CD1c-positive myeloid dendritic cell (primary cell): Measurements from ENCODE around the gene PTHLH.

ENCODE experiments used
- DNase-seq: peaks from one replicate; pipeline ENCODE4 v3.0.0-alpha.2; 2016; ENCODE audit errors: extremely low spot score

PTHLH gene

DNA sequence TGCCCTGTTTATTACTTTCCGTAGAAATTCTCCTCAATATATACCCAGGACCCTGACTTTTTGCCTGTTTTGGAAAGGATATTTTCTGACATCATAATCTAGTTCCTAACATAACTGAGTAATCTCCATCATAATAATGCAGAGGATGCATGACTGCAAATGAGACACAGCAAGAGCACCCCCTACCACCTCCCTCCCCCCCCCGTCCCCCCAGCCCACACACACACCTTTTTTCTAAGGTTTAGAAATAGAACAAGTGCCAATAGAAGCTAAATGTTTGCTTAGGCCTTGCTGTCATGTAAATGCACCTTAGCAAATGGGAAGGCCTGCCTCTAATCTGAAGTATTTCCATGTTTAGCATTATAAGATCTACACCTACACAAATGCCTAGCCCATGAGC is at the start of gene PTHLH:
Gene PTHLH, minus strand, starts transcription at position 13 of the 400 bp plus-strand sequence. CDS start 3,239 bp downstream, outside the sequence.
- DNase-seq = no peak

DNA sequence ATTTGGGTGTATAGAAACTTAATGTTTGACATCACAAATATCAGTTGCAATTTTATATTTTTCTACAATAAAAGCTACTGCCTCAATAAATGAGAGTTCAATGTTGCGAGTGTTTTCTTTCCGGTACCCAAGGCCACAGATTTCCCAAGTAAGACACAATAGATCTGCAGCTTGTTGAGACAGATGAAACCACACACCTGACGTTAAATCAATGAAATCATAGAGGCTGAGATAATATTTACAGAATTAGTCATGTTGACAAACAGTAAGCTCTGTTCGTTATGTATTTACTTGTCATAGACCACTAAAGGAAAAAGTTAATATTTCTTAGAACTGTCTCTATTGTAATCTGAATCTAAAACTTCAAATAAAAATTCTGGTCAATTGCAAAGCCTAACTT is 49.2 kb upstream of the PTHLH start:
- no peak for DNase-seq

- DNase-seq = no peak
Observed at GRCh38 chr12:28017873-28018255, 45.3 kb upstream of the PTHLH start.

DNA sequence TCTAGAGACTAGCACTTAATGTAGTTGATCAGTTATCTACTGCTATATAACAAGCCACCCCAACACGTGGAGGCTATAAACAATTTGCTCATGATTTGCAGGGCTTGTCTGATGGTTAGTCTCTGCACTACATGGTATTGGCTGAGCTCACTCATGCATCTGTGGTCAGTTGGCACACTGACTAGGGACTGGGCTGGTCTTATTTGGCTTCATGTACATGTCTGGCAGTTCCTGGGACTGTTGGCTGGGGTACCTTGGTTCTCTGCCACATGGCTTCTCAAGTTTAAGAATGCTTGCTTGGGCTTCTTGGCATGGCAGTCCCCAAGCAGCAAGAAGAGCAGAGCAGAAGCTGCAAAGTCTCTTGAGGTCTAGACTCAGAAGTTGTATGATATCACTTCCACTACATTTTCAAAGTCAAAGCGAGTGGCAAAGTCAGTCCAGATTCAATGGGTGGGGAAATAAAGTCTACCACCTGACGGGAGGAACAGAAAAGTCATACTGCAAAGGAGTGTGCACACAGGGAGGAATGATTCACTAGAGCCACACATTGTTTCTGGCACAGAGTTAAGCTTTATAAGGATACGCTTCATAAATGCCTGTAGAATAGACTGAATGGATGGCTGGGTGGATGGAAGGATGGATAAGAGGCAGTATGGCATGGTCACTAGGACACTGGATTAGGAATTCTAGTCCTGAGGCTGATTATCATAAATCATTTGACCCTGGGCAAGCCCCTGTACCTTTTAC is 44.8 kb upstream of the PTHLH start:
- no peak for DNase-seq

- no peak for DNase-seq
Observed at GRCh38 chr12:28015165-28015564, 42.6 kb upstream of the PTHLH start.

DNA sequence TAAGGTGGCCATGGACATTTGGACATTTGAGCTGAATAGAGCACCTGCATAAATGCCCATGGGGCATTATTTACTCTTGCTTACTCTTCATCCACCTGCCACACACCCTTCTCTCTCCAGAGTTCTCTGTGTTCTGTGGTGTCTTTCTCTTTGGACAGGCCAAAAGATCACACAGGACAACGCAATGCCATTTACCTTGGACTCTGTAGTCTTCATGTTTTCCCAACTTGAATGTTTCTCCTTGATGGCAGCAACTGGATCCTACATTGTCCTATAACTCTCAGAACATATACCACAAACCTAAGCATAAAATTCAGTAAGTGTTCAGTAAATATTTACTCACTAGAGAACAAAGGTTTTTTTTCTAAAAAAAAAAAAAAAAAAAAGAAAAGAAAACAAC is 41.7 kb upstream of the PTHLH start:
- DNase-seq = no peak

DNA sequence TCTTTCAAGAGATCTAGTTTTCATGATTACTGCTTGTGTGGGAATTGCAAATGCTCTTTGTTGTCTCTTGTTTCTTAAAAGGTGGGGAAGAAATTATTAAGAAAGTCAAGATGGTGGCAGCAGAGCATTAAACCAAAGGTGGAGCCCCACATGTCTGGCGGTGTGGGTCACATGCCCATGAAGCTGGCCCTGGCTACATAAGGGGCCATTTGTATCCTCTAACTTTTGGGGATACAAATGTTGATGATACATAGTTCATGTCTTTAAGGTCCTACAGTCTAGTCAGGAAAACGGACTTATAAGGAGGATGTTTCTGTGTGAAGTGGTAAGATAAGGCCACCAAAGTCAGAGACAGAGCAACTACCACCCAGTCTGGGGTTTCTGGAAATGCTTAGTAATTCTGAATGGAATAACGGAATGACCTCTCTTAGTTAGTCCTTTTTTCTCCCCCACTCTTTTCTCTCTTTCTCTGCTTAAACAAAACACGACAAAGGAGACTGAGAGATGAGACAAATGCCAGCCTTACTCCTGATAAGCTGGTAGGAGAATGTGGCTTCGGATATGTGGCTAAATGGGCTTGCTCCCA is 39.9 kb upstream of the PTHLH start:
- no peak for DNase-seq

GRCh38 chr12:28010036-28010435 is 37.5 kb upstream of the PTHLH start:
- no peak for DNase-seq

- DNase-seq = no peak
Observed at GRCh38 chr12:27999970-28000369, 27.4 kb upstream of the PTHLH start.

GRCh38 chr12:27999521-27999920 is 27.0 kb upstream of the PTHLH start:
- DNase-seq = no peak

- DNase-seq = no peak
Observed at GRCh38 chr12:27998658-27999057, 26.1 kb upstream of the PTHLH start.

- no peak for DNase-seq
Observed at GRCh38 chr12:27998170-27998569, 25.6 kb upstream of the PTHLH start.

DNA sequence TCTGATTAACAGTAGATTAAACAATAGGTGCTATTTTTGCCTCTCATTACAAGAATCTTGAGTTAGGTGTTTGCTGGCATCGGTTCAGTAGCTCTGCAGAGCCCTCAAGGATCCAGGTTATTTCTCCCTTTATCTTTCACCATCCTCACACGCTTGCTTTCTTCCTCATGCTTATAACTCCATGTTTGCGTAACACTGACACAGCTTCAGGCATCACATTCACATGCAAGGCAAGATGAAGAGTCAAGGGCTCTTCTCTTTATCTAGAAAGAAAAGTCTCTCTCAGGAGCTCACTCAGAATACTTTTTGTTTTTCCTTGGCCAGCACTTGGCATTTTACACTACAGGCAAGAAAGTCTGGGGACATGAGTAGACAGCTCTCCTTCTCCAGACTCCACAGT is 24.2 kb upstream of the PTHLH start:
- DNase-seq = no peak

GRCh38 chr12:27995406-27995805 is 22.9 kb upstream of the PTHLH start:
- DNase-seq = no peak

GRCh38 chr12:27988594-27989233 is 16.2 kb upstream of the PTHLH start:
- no peak for DNase-seq

GRCh38 chr12:27987331-27987730 is 14.8 kb upstream of the PTHLH start:
- DNase-seq = no peak

DNA sequence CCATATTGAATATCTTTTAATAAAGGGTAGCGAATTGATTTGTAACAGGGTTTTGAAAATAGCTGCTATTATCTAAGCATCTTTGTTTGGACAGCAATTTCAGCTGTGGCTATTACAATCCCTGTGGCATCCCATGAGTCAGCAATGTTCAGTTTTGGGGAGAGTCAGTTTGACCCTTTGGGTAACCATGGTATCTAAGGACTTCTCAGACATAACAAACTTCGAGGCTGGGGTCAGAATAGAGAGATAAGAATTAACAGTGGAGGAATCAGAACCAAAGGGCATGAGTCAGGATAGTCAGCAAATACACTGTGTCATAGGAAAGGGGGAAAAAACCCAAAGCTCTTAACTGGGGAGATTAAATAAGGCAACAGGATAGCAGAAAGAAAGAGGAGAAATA is 11.7 kb upstream of the PTHLH start:
- DNase-seq = no peak

- DNase-seq = no peak
Observed at GRCh38 chr12:27982951-27983350, 10.4 kb upstream of the PTHLH start.

- DNase-seq = no peak
Observed at GRCh38 chr12:27982385-27982784, 9.9 kb upstream of the PTHLH start.

GRCh38 chr12:27981874-27982273 is 9.3 kb upstream of the PTHLH start:
- DNase-seq = no peak

DNA sequence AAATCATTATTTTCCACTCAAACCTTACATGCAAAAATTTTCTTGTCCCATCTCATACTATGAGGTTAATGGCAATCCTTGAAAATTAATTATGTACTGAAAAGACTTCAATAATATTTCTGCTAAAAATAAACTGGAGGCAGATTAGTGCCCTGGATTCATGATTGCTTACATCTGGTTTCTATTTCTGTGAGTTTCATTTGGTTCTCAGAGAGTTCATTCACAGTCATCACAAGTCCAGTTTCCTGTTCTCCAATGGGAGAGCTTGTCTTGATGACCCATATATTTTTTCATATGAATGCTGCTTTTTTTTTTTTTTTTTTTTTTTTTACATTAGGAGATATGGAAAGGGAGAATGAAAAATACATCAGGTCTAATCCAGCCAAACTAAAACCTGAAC is 6.6 kb upstream of the PTHLH start:
- no peak for DNase-seq

DNA sequence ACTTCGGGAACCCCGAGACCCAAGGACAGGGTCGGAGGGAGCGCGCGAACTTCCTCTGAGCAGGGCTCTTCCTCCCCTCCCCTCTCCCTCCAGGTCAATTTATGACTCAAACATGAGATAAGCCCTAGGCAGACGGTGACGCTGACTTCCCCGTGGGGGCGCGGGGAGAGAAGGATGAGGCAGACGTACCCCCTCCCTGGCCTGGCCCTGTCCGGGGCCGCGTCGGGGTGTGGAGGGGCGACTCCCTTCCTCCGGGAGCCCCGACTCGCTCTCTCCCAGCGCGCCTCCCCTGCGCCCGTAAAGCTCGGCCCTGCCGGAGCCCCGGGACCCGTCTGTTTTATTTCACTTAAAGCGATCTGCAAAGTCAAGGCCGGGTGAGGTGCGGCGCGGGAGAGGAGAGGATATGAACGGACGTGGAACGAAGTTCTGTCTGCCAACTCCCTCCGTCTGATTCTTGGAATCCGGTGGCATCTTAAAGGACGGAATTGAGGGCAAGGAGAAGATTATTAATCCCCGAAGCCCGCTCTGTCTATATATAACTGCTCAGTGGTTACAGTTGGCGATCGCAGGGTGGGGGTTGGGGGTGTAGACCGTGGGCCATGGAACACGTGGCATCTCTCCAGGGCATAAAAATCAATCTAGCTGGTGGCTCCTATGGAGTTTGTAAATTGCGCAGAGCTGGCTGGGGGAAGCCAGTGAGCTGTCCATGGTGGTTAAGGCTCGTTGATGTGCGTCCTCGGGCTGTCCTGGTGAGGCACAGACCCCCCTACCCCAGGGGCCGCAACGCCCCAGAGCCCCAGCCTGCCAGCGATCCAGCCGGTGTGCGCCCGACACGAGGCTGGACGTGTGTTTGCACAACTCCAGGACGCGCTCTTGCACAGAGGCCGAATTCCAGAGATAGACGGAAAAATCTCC is 2.9 kb upstream of the PTHLH start:
- no peak for DNase-seq
